Measurements from ENCODE around the gene SPTLC1.

SPTLC1 gene

GRCh38 chr9:92115071-92115858 lies at the start of gene SPTLC1:
Gene SPTLC1, minus strand, starts transcription at chr9:92115413. Its CDS starts 43 bp downstream, at chr9:92115370.
- H3K27ac ChIP-seq: peak within 1 kb of the TSS; percentile 94
- no peak for TF ChIP-seq CTCF (IDR thresholded peaks at IDR 0.05)
- no peaks in the 10 kb centered on the region for H3K27me3 ChIP-seq
- H3K36me3 ChIP-seq: no peaks in the 10 kb centered on the region
- peaks cover 63 to 64% of the 10 kb centered on the region in 2 experiments for H3K4me1 ChIP-seq (ENCODE audit: control insufficient read depth in 1 of 2, insufficient read depth in 1 of 2, low read depth in 1 of 2, low read length in 1 of 2)
- no peaks in the 10 kb centered on the region for H3K9me3 ChIP-seq
- peak within 1 kb of the TSS; percentile 91 to 95 for H3K4me3 ChIP-seq (ENCODE audit: low read depth in 1 of 2, low read length in 1 of 2)

GRCh38 chr9:92164975-92165374 lies 49.8 kb upstream of the SPTLC1 start:
- Histone ChIP-seq H3K27ac (no peak overlapping the region), H3K27me3 (no peaks in the 10 kb centered on the region), H3K36me3 (no peaks in the 10 kb centered on the region), H3K4me1 (ENCODE audit: control insufficient read depth in 1 of 2, insufficient read depth in 1 of 2, low read depth in 1 of 2, low read length in 1 of 2) (no peaks in the 10 kb centered on the region), H3K9me3 (no peaks in the 10 kb centered on the region), H3K4me3 (ENCODE audit: low read depth in 1 of 2, low read length in 1 of 2) (no peak overlapping the region)
- no peak for TF ChIP-seq CTCF (IDR thresholded peaks at IDR 0.05)

- H3K27me3 ChIP-seq: no peaks in the 10 kb centered on the region
- H3K4me3 ChIP-seq (ENCODE audit: low read depth in 1 of 2, low read length in 1 of 2): no peak overlapping the region
- H3K9me3 ChIP-seq: no peaks in the 10 kb centered on the region
- H3K4me1 ChIP-seq (ENCODE audit: control insufficient read depth in 1 of 2, insufficient read depth in 1 of 2, low read depth in 1 of 2, low read length in 1 of 2): no peaks in the 10 kb centered on the region
- H3K27ac ChIP-seq: no peak overlapping the region
- no peaks in the 10 kb centered on the region for H3K36me3 ChIP-seq
- no peak for TF ChIP-seq CTCF (IDR thresholded peaks at IDR 0.05)
Observed at GRCh38 chr9:92164490-92164889, 49.3 kb upstream of the SPTLC1 start.

GRCh38 chr9:92163276-92163675 lies 48.1 kb upstream of the SPTLC1 start:
- Histone ChIP-seq H3K27me3 (no peaks in the 10 kb centered on the region), H3K27ac (no peak overlapping the region), H3K9me3 (no peaks in the 10 kb centered on the region), H3K36me3 (no peaks in the 10 kb centered on the region), H3K4me1 (ENCODE audit: control insufficient read depth in 1 of 2, insufficient read depth in 1 of 2, low read depth in 1 of 2, low read length in 1 of 2) (no peaks in the 10 kb centered on the region), H3K4me3 (ENCODE audit: low read depth in 1 of 2, low read length in 1 of 2) (no peak overlapping the region)
- TF ChIP-seq CTCF (IDR thresholded peaks at IDR 0.05): no peak

- H3K36me3 ChIP-seq: no peaks in the 10 kb centered on the region
- H3K9me3 ChIP-seq: no peaks in the 10 kb centered on the region
- no peaks in the 10 kb centered on the region for H3K27me3 ChIP-seq
- TF ChIP-seq CTCF (IDR thresholded peaks at IDR 0.05): no peak
- H3K4me1 ChIP-seq (ENCODE audit: control insufficient read depth in 1 of 2, insufficient read depth in 1 of 2, low read depth in 1 of 2, low read length in 1 of 2): no peaks in the 10 kb centered on the region
- H3K27ac ChIP-seq: no peak overlapping the region
- H3K4me3 ChIP-seq (ENCODE audit: low read depth in 1 of 2, low read length in 1 of 2): no peak overlapping the region
Observed at GRCh38 chr9:92160786-92161185, 45.6 kb upstream of the SPTLC1 start.

Measured in neutrophil (primary cell).